SK-N-SH (cell line): Measurements from ENCODE around the gene RBM47.

ENCODE experiments used
- CHD2 ChIP-seq: fragments of 150-350 bp; IDR thresholded peaks from 2 replicates; pipeline ENCODE4 v1.6.1; 2018; ENCODE audit warnings: low read length; ENCODE audit not compliant: partially characterized antibody
- CTCF ChIP-seq: fragments of 200-600 bp; sonication (generic); IDR thresholded peaks from 2 replicates; pipeline ENCODE4 v1.6.1; 2017; ENCODE audit warnings: antibody characterized with exemption, mild to moderate bottlenecking, moderate library complexity
- EZH2phosphoT487 ChIP-seq: fragments of 200-600 bp; sonication (generic); IDR thresholded peaks from 2 replicates; pipeline ENCODE4 v1.6.1; 2017; ENCODE audit warnings: low read depth, mixed run types, mild to moderate bottlenecking, antibody characterized with exemption, moderate library complexity, borderline replicate concordance
- MAX ChIP-seq: IDR thresholded peaks from 2 replicates; pipeline ENCODE4 v1.4.0; 2012; ENCODE audit warnings: low read depth
- MEF2A ChIP-seq: IDR thresholded peaks from 2 replicates; pipeline ENCODE4 v1.4.0; 2012; ENCODE audit warnings: low read depth, borderline replicate concordance
- NRF1 ChIP-seq: IDR thresholded peaks from 2 replicates; pipeline ENCODE4 v1.6.1; 2012; ENCODE audit warnings: low read depth, mild to moderate bottlenecking, low read length
- POLR2AphosphoS5 ChIP-seq: IDR thresholded peaks from 2 replicates; pipeline ENCODE4 v1.6.1; 2012; ENCODE audit warnings: low read depth, low read length
- RXRA ChIP-seq: IDR thresholded peaks from 2 replicates; pipeline ENCODE4 v1.4.0; 2012; ENCODE audit warnings: low read depth, mild to moderate bottlenecking, borderline replicate concordance
- YY1 ChIP-seq: IDR thresholded peaks from 2 replicates; pipeline ENCODE4 v1.4.0; 2012; ENCODE audit warnings: low read depth, mild to moderate bottlenecking

GRCh38 chr4:40502220-40502619 is 127.4 kb downstream of the RBM47 start:
- no peak for TF ChIP-seq POLR2AphosphoS5
- no peak for TF ChIP-seq CTCF
- TF ChIP-seq YY1 = no peak
- no peak for TF ChIP-seq CHD2
- TF ChIP-seq MAX = no peak
- no peak for TF ChIP-seq RXRA
- TF ChIP-seq EZH2phosphoT487 = no peak
- TF ChIP-seq NRF1 = no peak
- no peak for TF ChIP-seq MEF2A
